Measurements from ENCODE around the gene PLAAT2.

Gene PLAAT2

GRCh38 chr11:63563201-63564055 lies at the start of gene PLAAT2:
Gene PLAAT2, minus strand, starts transcription at chr11:63563379. Its CDS starts 55 bp downstream, at chr11:63563324.
- no peak within 1 kb of the TSS for H3K9ac ChIP-seq (ENCODE audit: low read depth, low read length)
- no peak within 1 kb of the TSS for H2AFZ ChIP-seq (ENCODE audit: low read depth, low read length)
- ATAC-seq (ENCODE audit: insufficient read depth, low read depth): no peak

GRCh38 chr11:63612181-63612580 lies 49.0 kb upstream of the PLAAT2 start:
- H2AFZ ChIP-seq (ENCODE audit: low read depth, low read length): no peak overlapping the region
- no peak overlapping the region for H3K4me3 ChIP-seq (ENCODE audit: low read depth in 1 of 2, low read length in 2 of 2)
- no peaks in the 10 kb centered on the region for H3K79me2 ChIP-seq (ENCODE audit: insufficient read depth, low read length)
- no peaks in the 10 kb centered on the region for H3K36me3 ChIP-seq (ENCODE audit: insufficient read depth, low read length)
- H3K27ac ChIP-seq (ENCODE audit: low read length): no peak overlapping the region
- no peak for DNase-seq
- no peak overlapping the region for H3K4me2 ChIP-seq (ENCODE audit: insufficient read depth, low read length)
- H3K9me3 ChIP-seq (ENCODE audit: insufficient read depth, low read length, severe bottlenecking): no peaks in the 10 kb centered on the region
- no peak for TF ChIP-seq EZH2 (IDR thresholded peaks at IDR 0.05; ENCODE audit: borderline replicate concordance, low read depth, low read length, severe bottlenecking)
- TF ChIP-seq, protein P1, sequence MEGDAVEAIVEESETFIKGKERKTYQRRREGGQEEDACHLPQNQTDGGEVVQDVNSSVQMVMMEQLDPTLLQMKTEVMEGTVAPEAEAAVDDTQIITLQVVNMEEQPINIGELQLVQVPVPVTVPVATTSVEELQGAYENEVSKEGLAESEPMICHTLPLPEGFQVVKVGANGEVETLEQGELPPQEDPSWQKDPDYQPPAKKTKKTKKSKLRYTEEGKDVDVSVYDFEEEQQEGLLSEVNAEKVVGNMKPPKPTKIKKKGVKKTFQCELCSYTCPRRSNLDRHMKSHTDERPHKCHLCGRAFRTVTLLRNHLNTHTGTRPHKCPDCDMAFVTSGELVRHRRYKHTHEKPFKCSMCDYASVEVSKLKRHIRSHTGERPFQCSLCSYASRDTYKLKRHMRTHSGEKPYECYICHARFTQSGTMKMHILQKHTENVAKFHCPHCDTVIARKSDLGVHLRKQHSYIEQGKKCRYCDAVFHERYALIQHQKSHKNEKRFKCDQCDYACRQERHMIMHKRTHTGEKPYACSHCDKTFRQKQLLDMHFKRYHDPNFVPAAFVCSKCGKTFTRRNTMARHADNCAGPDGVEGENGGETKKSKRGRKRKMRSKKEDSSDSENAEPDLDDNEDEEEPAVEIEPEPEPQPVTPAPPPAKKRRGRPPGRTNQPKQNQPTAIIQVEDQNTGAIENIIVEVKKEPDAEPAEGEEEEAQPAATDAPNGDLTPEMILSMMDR (IDR thresholded peaks at IDR 0.05; ENCODE audit: borderline replicate concordance, extremely low read depth, low read length, poor library complexity, severe bottlenecking): no peak
- no peaks in the 10 kb centered on the region for H3K4me1 ChIP-seq (ENCODE audit: insufficient read depth, low read length)
- ATAC-seq (ENCODE audit: insufficient read depth, low read depth): no peak
- no peak overlapping the region for H3K9ac ChIP-seq (ENCODE audit: low read depth, low read length)
- H3K27me3 ChIP-seq (ENCODE audit: insufficient read depth, low read length, poor library complexity): no peaks in the 10 kb centered on the region
- no peaks in the 10 kb centered on the region for H4K20me1 ChIP-seq (ENCODE audit: insufficient read depth, low read length)

More at GRCh38 chr11:63563201-63564055, at the start of gene PLAAT2:
- H3K4me3 ChIP-seq (ENCODE audit: low read depth in 1 of 2, low read length in 2 of 2): no peak within 1 kb of the TSS
- H3K27me3 ChIP-seq (ENCODE audit: insufficient read depth, low read length, poor library complexity): no peaks in the 10 kb centered on the region
- H3K36me3 ChIP-seq (ENCODE audit: insufficient read depth, low read length): no peaks in the 10 kb centered on the region
- H3K4me1 ChIP-seq (ENCODE audit: insufficient read depth, low read length): peaks cover 19% of the 10 kb centered on the region
- no peaks in the 10 kb centered on the region for H3K9me3 ChIP-seq (ENCODE audit: insufficient read depth, low read length, severe bottlenecking)
- DNase-seq: no peak
- no peaks in the 10 kb centered on the region for H4K20me1 ChIP-seq (ENCODE audit: insufficient read depth, low read length)
- H3K79me2 ChIP-seq (ENCODE audit: insufficient read depth, low read length): no peaks in the 10 kb centered on the region
- TF ChIP-seq, protein P1 (IDR thresholded peaks at IDR 0.05; ENCODE audit: borderline replicate concordance, extremely low read depth, low read length, poor library complexity, severe bottlenecking): no peak
- TF ChIP-seq EZH2 (IDR thresholded peaks at IDR 0.05; ENCODE audit: borderline replicate concordance, low read depth, low read length, severe bottlenecking): no peak
- H3K4me2 ChIP-seq (ENCODE audit: insufficient read depth, low read length): no peak within 1 kb of the TSS
- H3K27ac ChIP-seq (ENCODE audit: low read length): no peak within 1 kb of the TSS

DNA sequence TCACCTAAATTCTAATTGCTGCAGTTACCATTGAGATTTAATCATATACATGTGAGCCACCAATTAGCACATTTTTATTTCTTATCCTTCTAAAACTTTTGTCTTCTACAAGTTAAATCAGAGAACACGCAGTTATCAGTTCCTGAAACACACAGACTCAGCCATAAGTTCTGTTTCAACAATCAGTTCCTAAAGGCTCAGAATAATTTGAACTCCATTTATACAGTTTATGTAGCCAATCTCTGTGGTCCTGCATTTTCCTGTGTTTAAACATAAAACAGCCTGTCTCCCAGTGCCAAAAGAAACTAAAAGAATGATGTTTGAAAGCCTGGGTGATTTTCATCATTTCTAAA lies 48.2 kb upstream of the PLAAT2 start:
- H3K79me2 ChIP-seq (ENCODE audit: insufficient read depth, low read length): no peaks in the 10 kb centered on the region
- H3K36me3 ChIP-seq (ENCODE audit: insufficient read depth, low read length): no peaks in the 10 kb centered on the region
- H3K9ac ChIP-seq (ENCODE audit: low read depth, low read length): no peak overlapping the region
- H3K4me2 ChIP-seq (ENCODE audit: insufficient read depth, low read length): no peak overlapping the region
- no peak overlapping the region for H2AFZ ChIP-seq (ENCODE audit: low read depth, low read length)
- DNase-seq (no peak), ATAC-seq (ENCODE audit: insufficient read depth, low read depth) (no peak)
- TF ChIP-seq, protein P1 (IDR thresholded peaks at IDR 0.05; ENCODE audit: borderline replicate concordance, extremely low read depth, low read length, poor library complexity, severe bottlenecking): no peak
- no peak for TF ChIP-seq EZH2 (IDR thresholded peaks at IDR 0.05; ENCODE audit: borderline replicate concordance, low read depth, low read length, severe bottlenecking)
- no peak overlapping the region for H3K4me3 ChIP-seq (ENCODE audit: low read depth in 1 of 2, low read length in 2 of 2)
- no peak overlapping the region for H3K27ac ChIP-seq (ENCODE audit: low read length)
- no peaks in the 10 kb centered on the region for H3K9me3 ChIP-seq (ENCODE audit: insufficient read depth, low read length, severe bottlenecking)
- H4K20me1 ChIP-seq (ENCODE audit: insufficient read depth, low read length): no peaks in the 10 kb centered on the region
- no peaks in the 10 kb centered on the region for H3K4me1 ChIP-seq (ENCODE audit: insufficient read depth, low read length)
- no peaks in the 10 kb centered on the region for H3K27me3 ChIP-seq (ENCODE audit: insufficient read depth, low read length, poor library complexity)

Measured in DND-41 (cell line).